ENCODE measurements around the gene MCTP1.

MCTP1 gene

DNA sequence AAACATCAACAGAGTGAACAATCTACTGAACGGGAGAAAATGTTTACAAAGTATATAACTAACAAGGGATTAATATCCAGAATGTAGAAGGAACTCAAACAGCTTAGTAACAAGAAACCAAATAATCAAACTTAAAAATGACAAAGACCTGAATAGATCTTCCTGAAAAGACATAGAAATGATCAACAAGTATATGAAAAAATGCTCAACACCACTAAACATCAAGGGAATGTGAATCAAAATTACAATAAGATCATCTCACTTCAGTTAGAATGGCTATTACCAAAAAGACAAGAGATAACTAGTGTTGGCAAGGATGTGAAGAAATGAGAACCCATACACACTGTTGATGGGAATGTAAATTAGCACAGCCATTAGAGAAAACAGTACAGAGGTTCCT, 218.8 kb downstream of the MCTP1 start:
- no peaks in the 10 kb centered on the region for H3K9me3 ChIP-seq (ENCODE audit: control insufficient read depth, low read length)
- H3K4me1 ChIP-seq (ENCODE audit: control insufficient read depth, insufficient read depth, low read depth, low read length), result peaks cover 3% of the 10 kb centered on the region
- no peak overlapping the region for H2AFZ ChIP-seq (ENCODE audit: low read depth, low read length)
- DNase-seq, result no peak
- H3K14ac ChIP-seq (ENCODE audit: low read length in 2 of 2), result no peak overlapping the region
- H4K8ac ChIP-seq (ENCODE audit: low read length), result no peak overlapping the region
- no peak overlapping the region for H2AK5ac ChIP-seq (ENCODE audit: low read length, severe bottlenecking)
- H3K4me3 ChIP-seq (ENCODE audit: insufficient read depth in 1 of 2, low read depth in 1 of 2, low read length in 2 of 2), result no peak overlapping the region
- no peak overlapping the region for H2BK5ac ChIP-seq (ENCODE audit: low read depth, low read length, poor library complexity, severe bottlenecking)
- H3K4ac ChIP-seq (ENCODE audit: low read depth in 1 of 2, low read length in 2 of 2), result no peak overlapping the region
- H3K9ac ChIP-seq (ENCODE audit: low read length), result no peak overlapping the region
- H3K4me2 ChIP-seq (ENCODE audit: low read length, poor library complexity, severe bottlenecking), result no peak overlapping the region
- H3K27me3 ChIP-seq (ENCODE audit: control insufficient read depth in 1 of 2, insufficient read depth in 1 of 2, low read length in 2 of 2), result no peaks in the 10 kb centered on the region
- no peak overlapping the region for H4K91ac ChIP-seq (ENCODE audit: low read length)
- H2BK15ac ChIP-seq (ENCODE audit: low read depth, poor library complexity, severe bottlenecking), result no peak overlapping the region
- peaks cover 0 to 11% of the 10 kb centered on the region in 2 experiments for H3K36me3 ChIP-seq (ENCODE audit: control insufficient read depth in 1 of 2, insufficient read depth in 2 of 2, low read depth in 1 of 2, low read length in 2 of 2)
- H2BK12ac ChIP-seq (ENCODE audit: low read length in 2 of 2), result no peak overlapping the region
- H3K27ac ChIP-seq (ENCODE audit: low read length, poor library complexity, severe bottlenecking), result no peak overlapping the region
- H3K23ac ChIP-seq (ENCODE audit: low read length in 2 of 2), result no peak overlapping the region
- H3K79me1 ChIP-seq (replicated peaks; ENCODE audit: low read length, poor library complexity, severe bottlenecking), result peaks cover 18% of the 10 kb centered on the region
- H2BK120ac ChIP-seq (ENCODE audit: low read depth, low read length), result no peak overlapping the region
- WGBS, result no CpG with 5 or more reads among the region's 1 CpG
- no peak overlapping the region for H3K18ac ChIP-seq (ENCODE audit: low read depth in 1 of 2, low read length in 2 of 2)

DNA sequence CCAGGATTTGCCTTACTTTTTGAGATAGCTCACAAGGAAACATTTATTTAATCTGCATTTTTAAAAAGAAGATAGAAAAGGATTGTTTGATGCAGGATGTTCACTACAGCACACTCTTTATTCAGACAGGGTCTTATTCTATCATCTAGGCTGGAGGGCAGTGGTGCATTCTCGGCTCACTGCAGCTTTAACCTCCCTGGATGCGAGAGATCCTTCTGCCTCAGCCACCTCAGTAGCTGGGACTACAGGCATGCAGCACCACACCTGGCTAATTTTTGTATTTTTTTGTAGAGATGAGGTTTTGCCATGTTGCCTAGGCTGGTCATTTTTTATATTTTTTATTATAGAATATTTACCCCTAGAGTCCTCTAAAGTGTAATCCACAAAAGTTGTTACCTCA, 221.4 kb downstream of the MCTP1 start:
- H3K36me3 ChIP-seq (ENCODE audit: control insufficient read depth in 1 of 2, insufficient read depth in 2 of 2, low read depth in 1 of 2, low read length in 2 of 2), result no peaks in the 10 kb centered on the region
- no peak overlapping the region for H2BK120ac ChIP-seq (ENCODE audit: low read depth, low read length)
- no peak overlapping the region for H3K4ac ChIP-seq (ENCODE audit: low read depth in 1 of 2, low read length in 2 of 2)
- no peak overlapping the region for H3K4me2 ChIP-seq (ENCODE audit: low read length, poor library complexity, severe bottlenecking)
- no peaks in the 10 kb centered on the region for H3K27me3 ChIP-seq (ENCODE audit: control insufficient read depth in 1 of 2, insufficient read depth in 1 of 2, low read length in 2 of 2)
- H3K18ac ChIP-seq (ENCODE audit: low read depth in 1 of 2, low read length in 2 of 2), result no peak overlapping the region
- no peak overlapping the region for H3K27ac ChIP-seq (ENCODE audit: low read length, poor library complexity, severe bottlenecking)
- no peak for DNase-seq
- H3K9me3 ChIP-seq (ENCODE audit: control insufficient read depth, low read length), result no peaks in the 10 kb centered on the region
- no peak overlapping the region for H4K91ac ChIP-seq (ENCODE audit: low read length)
- H2BK5ac ChIP-seq (ENCODE audit: low read depth, low read length, poor library complexity, severe bottlenecking), result no peak overlapping the region
- 75% methylated on average over 2 of the region's 2 CpGs for WGBS
- no peak overlapping the region for H3K23ac ChIP-seq (ENCODE audit: low read length in 2 of 2)
- H3K4me1 ChIP-seq (ENCODE audit: control insufficient read depth, insufficient read depth, low read depth, low read length), result peaks cover 2% of the 10 kb centered on the region
- H3K9ac ChIP-seq (ENCODE audit: low read length), result no peak overlapping the region
- no peak overlapping the region for H2BK12ac ChIP-seq (ENCODE audit: low read length in 2 of 2)
- peaks cover 17% of the 10 kb centered on the region for H3K79me1 ChIP-seq (replicated peaks; ENCODE audit: low read length, poor library complexity, severe bottlenecking)
- H2BK15ac ChIP-seq (ENCODE audit: low read depth, poor library complexity, severe bottlenecking), result no peak overlapping the region
- H2AK5ac ChIP-seq (ENCODE audit: low read length, severe bottlenecking), result no peak overlapping the region
- no peak overlapping the region for H3K4me3 ChIP-seq (ENCODE audit: insufficient read depth in 1 of 2, low read depth in 1 of 2, low read length in 2 of 2)
- H3K14ac ChIP-seq (ENCODE audit: low read length in 2 of 2), result no peak overlapping the region
- H2AFZ ChIP-seq (ENCODE audit: low read depth, low read length), result no peak overlapping the region
- H4K8ac ChIP-seq (ENCODE audit: low read length), result no peak overlapping the region

DNA sequence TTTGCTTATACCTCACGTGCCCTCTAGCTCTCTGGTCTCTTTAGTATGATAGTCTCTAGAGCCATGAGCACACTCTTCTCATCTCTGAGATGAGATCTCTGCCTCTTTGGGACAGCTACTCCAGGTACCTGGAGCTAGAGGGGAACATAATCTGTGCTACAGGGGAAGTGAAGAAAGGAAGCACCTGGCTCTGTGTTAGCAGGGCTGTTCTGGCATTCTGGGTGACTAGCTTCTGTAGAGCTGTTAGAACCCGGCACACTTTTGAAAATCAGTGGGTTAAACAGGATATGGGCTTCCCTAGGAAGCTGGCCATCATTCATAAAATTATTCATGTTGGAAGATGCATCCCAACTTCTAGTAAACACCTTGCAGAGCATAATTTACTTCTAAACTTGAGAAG, 224.8 kb downstream of the MCTP1 start:
- no peak overlapping the region for H3K23ac ChIP-seq (ENCODE audit: low read length in 2 of 2)
- H3K36me3 ChIP-seq (ENCODE audit: control insufficient read depth in 1 of 2, insufficient read depth in 2 of 2, low read depth in 1 of 2, low read length in 2 of 2), result no peaks in the 10 kb centered on the region
- no peak overlapping the region for H3K14ac ChIP-seq (ENCODE audit: low read length in 2 of 2)
- no peak overlapping the region for H2BK15ac ChIP-seq (ENCODE audit: low read depth, poor library complexity, severe bottlenecking)
- H3K4me2 ChIP-seq (ENCODE audit: low read length, poor library complexity, severe bottlenecking), result no peak overlapping the region
- H4K8ac ChIP-seq (ENCODE audit: low read length), result no peak overlapping the region
- no peak overlapping the region for H2BK12ac ChIP-seq (ENCODE audit: low read length in 2 of 2)
- 80% methylated on average over 1 of the region's 2 CpGs for WGBS
- no peak overlapping the region for H2AK5ac ChIP-seq (ENCODE audit: low read length, severe bottlenecking)
- no peak overlapping the region for H3K4me3 ChIP-seq (ENCODE audit: insufficient read depth in 1 of 2, low read depth in 1 of 2, low read length in 2 of 2)
- H3K18ac ChIP-seq (ENCODE audit: low read depth in 1 of 2, low read length in 2 of 2), result no peak overlapping the region
- no peak overlapping the region for H2BK5ac ChIP-seq (ENCODE audit: low read depth, low read length, poor library complexity, severe bottlenecking)
- no peaks in the 10 kb centered on the region for H3K27me3 ChIP-seq (ENCODE audit: control insufficient read depth in 1 of 2, insufficient read depth in 1 of 2, low read length in 2 of 2)
- no peak overlapping the region for H3K9ac ChIP-seq (ENCODE audit: low read length)
- no peak for DNase-seq
- H3K27ac ChIP-seq (ENCODE audit: low read length, poor library complexity, severe bottlenecking), result no peak overlapping the region
- peaks cover 2% of the 10 kb centered on the region for H3K4me1 ChIP-seq (ENCODE audit: control insufficient read depth, insufficient read depth, low read depth, low read length)
- H3K9me3 ChIP-seq (ENCODE audit: control insufficient read depth, low read length), result no peaks in the 10 kb centered on the region
- H3K4ac ChIP-seq (ENCODE audit: low read depth in 1 of 2, low read length in 2 of 2), result no peak overlapping the region
- no peak overlapping the region for H2AFZ ChIP-seq (ENCODE audit: low read depth, low read length)
- H4K91ac ChIP-seq (ENCODE audit: low read length), result no peak overlapping the region
- H2BK120ac ChIP-seq (ENCODE audit: low read depth, low read length), result no peak overlapping the region
- H3K79me1 ChIP-seq (replicated peaks; ENCODE audit: low read length, poor library complexity, severe bottlenecking), result peaks cover 17% of the 10 kb centered on the region

DNA sequence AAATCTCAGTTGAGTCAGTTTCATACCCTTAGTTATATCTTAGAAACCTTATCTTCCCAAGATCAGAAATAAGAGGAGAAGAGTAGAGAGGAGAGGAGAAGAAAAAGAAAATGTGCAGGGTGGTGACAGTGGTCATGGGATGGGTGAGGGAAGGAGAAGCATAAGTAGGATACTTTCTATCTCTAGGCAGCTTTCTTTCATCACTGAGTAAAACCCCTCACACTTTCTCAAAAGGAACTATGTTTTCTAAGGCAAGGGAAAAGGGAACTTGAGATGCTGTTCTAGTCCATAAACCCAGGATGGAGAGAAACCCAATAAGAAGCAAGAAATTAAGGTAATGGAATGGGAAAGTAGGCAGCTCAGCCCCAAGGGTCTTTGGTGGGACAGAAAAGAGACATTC, 225.3 kb downstream of the MCTP1 start:
- no peak overlapping the region for H4K91ac ChIP-seq (ENCODE audit: low read length)
- H4K8ac ChIP-seq (ENCODE audit: low read length), result no peak overlapping the region
- H3K4me3 ChIP-seq (ENCODE audit: insufficient read depth in 1 of 2, low read depth in 1 of 2, low read length in 2 of 2), result no peak overlapping the region
- no peak overlapping the region for H2BK15ac ChIP-seq (ENCODE audit: low read depth, poor library complexity, severe bottlenecking)
- no peak for DNase-seq
- peaks cover 2% of the 10 kb centered on the region for H3K4me1 ChIP-seq (ENCODE audit: control insufficient read depth, insufficient read depth, low read depth, low read length)
- H3K27me3 ChIP-seq (ENCODE audit: control insufficient read depth in 1 of 2, insufficient read depth in 1 of 2, low read length in 2 of 2), result no peaks in the 10 kb centered on the region
- no peaks in the 10 kb centered on the region for H3K9me3 ChIP-seq (ENCODE audit: control insufficient read depth, low read length)
- H3K4me2 ChIP-seq (ENCODE audit: low read length, poor library complexity, severe bottlenecking), result no peak overlapping the region
- H2BK120ac ChIP-seq (ENCODE audit: low read depth, low read length), result no peak overlapping the region
- no peak overlapping the region for H3K14ac ChIP-seq (ENCODE audit: low read length in 2 of 2)
- no peak overlapping the region for H2BK5ac ChIP-seq (ENCODE audit: low read depth, low read length, poor library complexity, severe bottlenecking)
- H3K18ac ChIP-seq (ENCODE audit: low read depth in 1 of 2, low read length in 2 of 2), result no peak overlapping the region
- no peak overlapping the region for H2AFZ ChIP-seq (ENCODE audit: low read depth, low read length)
- no peak overlapping the region for H3K9ac ChIP-seq (ENCODE audit: low read length)
- no peak overlapping the region for H3K4ac ChIP-seq (ENCODE audit: low read depth in 1 of 2, low read length in 2 of 2)
- peaks cover 19% of the 10 kb centered on the region for H3K79me1 ChIP-seq (replicated peaks; ENCODE audit: low read length, poor library complexity, severe bottlenecking)
- no peak overlapping the region for H3K23ac ChIP-seq (ENCODE audit: low read length in 2 of 2)
- H3K27ac ChIP-seq (ENCODE audit: low read length, poor library complexity, severe bottlenecking), result no peak overlapping the region
- H2BK12ac ChIP-seq (ENCODE audit: low read length in 2 of 2), result no peak overlapping the region
- no peak overlapping the region for H2AK5ac ChIP-seq (ENCODE audit: low read length, severe bottlenecking)
- no peaks in the 10 kb centered on the region for H3K36me3 ChIP-seq (ENCODE audit: control insufficient read depth in 1 of 2, insufficient read depth in 2 of 2, low read depth in 1 of 2, low read length in 2 of 2)

Data from mesenchymal stem cell (in vitro differentiated cells and primary cell).